SH-SY5Y (cell line): Measurements from ENCODE around the gene PRR29.

Source experiments
- GATA2 ChIP-seq: IDR thresholded peaks from 2 replicates; pipeline ENCODE4 v1.6.1; 2011; ENCODE audit warnings: mild to moderate bottlenecking, low read depth, low read length
- GATA3 ChIP-seq: IDR thresholded peaks from 2 replicates; pipeline ENCODE4 v1.6.1; 2011; ENCODE audit warnings: low read depth, mild to moderate bottlenecking, low read length, moderate library complexity

PRR29 gene

DNA sequence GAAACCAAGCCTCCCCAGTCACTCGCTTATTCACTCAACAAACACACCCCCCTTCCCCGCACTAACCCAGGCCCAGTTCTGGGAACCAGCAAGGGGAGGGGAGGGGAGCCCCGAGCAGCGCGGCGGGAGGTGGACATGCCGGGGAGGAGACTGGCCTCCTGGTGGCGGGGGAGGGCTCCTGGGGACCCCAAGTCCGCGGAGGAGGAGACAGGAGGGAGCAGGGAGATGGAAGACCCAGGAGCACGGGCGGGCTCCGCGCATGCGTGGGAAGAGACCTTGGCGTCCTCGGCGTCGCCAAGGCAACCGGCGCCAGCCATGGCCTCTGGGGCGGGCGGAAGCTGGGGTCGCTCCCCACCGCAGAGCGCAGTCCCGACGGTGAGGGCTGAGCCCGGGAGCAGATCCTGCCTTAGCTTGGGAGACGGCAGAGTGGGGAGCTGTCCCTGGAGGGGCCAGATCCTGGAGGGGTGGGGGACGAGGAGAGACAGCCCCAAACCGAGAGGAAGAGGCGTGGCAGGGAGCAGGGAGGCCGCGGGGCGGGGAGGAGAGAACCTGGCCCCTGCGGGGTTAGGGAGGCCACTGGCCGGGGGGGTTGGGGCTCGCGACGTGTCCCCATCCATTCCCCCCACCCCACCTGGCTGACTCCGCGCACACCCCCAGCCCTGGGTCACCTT, at the start of gene PRR29:
TSS of gene PRR29 (plus strand) at position 302 of the 671 bp plus-strand sequence. CDS start at position 316, 14 bp downstream.
- TF ChIP-seq GATA2 (no peak), GATA3 (no peak)

DNA sequence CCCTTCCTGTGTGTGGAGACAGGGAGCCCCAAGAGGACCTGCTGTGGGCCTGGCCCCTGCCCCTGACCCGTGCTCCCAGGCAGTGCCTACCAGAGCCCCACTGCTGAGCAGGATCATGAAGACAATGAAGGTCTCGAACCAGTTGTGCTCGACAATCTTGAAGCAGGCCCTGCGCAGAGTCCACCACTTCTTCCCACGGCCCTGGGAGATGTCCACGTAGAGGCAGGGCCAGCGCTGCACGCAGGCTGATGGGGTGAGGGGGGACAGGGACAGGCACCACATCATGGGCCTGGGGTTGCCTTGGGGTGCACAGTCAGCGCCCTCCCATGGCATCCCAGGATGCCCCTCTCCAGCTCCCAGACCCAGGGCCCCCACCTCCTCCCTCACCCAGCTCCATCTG, 49.6 kb upstream of the PRR29 start:
- TF ChIP-seq GATA2 (no peak), GATA3 (no peak)

DNA sequence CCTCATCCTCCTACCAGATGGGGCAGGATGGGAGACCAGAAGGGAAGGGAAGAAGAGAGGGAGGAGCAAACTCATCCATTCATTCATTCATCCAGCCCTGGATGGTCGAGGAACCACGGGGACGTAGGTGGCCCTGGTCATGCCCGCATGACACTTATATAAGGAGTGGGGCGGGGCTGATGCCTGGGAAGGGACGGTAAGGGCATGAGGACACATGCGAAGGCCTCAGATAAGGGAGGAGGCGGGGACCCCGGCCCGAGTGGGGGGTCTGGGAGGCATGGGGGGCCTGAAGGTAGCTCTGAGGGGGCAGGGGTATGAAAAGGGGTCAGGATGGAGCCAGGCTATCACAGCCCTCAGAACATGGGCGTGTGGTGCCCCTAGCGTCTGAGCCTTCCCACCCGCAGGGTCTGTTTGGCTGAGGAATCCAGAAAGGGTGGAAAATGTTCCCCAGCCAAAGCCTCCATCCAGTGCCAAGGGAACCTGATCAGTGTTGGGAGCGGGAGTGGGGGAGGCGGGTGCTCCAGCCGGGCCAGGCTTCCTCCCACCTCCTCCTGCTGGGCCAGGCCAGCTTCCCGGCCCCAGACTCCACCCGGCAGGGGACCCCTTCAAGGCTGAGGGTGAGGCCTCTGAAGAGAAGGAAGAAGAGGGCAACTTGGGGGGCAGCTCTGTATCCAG, 48.4 kb upstream of the PRR29 start:
- TF ChIP-seq GATA3 = no peak
- TF ChIP-seq GATA2 = no peak

GRCh38 chr17:63950940-63951907, 46.9 kb upstream of the PRR29 start:
- TF ChIP-seq GATA2 (no peak), GATA3 (no peak)

DNA sequence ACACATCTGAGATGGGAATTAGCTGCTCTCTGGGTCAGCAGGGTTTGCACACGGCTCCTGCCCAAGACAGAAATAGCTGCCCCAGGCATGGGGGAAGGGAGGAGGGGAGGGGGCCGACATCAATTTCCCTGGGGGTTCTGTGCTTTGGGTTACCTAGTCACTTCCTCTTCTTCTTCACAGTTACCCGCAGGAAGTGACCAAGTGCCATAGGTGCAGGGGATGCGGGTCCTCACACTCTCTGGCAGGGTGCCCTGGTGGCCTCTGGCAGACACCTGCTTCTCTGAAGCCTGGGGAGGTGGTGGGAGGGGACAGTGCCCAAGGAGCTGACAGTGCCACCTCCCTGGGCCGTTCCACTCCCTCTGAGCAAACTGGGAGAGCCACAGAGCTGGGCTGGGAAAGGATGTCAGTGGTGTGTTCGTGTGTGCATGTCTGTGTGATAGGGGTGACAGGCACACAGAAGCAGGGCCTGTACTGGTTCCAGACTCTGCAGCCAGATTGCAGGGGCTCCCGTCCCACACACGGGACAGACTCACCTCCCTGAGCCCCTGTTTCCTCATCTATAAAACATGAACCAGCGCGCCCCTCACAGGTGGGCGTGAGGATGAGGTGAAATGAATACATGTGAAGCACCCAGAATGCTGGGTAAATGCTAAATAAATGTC, 43.6 kb upstream of the PRR29 start:
- no peak for TF ChIP-seq GATA3
- TF ChIP-seq GATA2 = no peak

GRCh38 chr17:63955232-63955631, 42.9 kb upstream of the PRR29 start:
- TF ChIP-seq GATA3 = no peak
- no peak for TF ChIP-seq GATA2

- TF ChIP-seq GATA3 (no peak), GATA2 (no peak)
These were observed 42.4 kb upstream of the PRR29 start for GRCh38 chr17:63955791-63956190.

GRCh38 chr17:63956296-63956920, 41.7 kb upstream of the PRR29 start:
- TF ChIP-seq GATA2 (no peak), GATA3 (no peak)

DNA sequence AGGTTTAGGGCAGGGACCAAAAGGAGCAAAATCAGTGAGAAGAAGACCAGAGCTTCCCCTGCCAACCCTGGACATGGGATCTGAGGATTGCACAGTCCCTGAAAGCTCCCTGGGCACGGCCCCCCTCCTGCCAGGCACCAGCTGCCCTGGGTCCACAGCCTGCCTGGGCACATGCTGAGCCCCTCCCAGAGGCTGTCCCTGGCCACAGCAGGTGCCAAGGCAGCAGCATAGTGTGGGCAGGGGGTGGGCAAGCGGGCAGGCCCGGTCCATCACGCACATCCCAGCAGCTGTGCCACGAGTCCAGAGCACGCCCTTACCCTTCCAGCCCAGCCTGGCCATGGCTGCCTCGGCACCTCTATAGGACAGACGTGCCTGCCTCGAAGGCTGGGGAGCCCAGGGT, 38.1 kb upstream of the PRR29 start:
- TF ChIP-seq GATA3 = no peak
- TF ChIP-seq GATA2 = no peak

GRCh38 chr17:63960430-63960829, 37.7 kb upstream of the PRR29 start:
- TF ChIP-seq GATA3 (no peak), GATA2 (no peak)

DNA sequence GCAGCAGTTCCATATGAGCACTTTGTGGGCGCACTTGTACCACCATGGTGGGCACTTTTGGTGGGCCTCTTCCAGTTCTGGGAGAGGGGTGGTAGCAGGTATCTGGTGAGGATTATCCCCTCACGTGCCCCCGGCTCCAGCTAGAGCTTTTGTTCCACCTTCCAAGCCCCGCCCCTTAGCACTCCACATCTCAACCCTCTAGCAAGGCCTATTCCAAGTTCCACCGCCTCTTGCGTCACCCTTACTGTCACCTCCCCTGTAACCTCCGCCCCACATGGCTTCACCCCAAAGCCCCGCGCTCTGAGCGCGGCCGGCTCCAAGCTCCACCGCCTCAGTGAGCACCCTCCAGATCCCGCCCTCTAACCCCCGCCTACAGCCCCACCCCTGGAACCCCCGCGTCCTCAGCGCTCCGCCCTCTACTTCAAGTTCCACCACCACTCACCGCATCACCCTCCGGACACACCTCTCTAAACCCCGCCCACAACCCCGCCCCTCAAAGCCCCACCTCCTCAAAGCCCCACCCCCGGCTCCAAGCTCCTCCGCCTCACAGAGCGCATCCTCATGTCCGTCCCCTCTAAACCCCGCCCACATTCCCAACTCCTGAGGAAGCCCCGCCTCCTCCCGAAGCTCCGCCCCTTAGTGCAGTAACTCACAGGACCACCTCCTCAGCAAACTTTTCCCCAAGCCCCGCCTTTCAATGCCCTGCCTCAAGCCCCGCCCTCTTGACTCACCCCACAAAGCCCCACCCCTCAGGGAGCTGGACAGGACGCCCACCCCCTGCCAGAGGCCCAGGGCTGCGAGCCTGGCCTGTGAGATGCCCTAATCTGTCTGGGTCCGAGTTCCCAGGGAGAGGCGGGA, 36.6 kb upstream of the PRR29 start:
- TF ChIP-seq GATA2 = no peak
- no peak for TF ChIP-seq GATA3

DNA sequence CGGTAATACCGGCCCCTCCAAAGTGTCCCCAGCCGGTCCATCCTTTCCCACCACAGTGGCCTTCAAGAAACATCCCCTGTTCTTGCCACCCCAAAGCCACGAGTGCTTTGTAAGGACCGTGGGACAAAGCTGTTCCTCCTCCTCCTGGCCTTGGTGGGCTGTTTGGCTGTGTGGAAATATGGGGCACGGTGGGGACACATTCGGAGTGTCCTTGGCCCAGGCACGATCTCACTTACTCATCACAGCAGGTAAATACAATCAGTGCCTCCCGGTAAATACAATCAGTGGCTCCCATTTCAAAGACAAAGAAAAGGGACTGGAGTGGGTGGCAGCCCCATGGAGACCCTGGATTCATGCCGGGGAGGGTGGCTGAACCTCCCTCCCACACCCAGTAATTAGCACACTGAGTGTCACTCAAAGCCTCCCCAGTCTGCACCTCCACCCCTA, 35.8 kb upstream of the PRR29 start:
- no peak for TF ChIP-seq GATA3
